Measurements from ENCODE around the gene NKX2-8.

- TF ChIP-seq CTCF (IDR thresholded peaks at IDR 0.05) (no peak), POLR2A (IDR thresholded peaks at IDR 0.05) (no peak), EP300 (IDR thresholded peaks at IDR 0.05) (no peak), POLR2AphosphoS5 (IDR thresholded peaks at IDR 0.05) (no peak)
These were observed 12.3 kb downstream of the NKX2-8 start for GRCh38 chr14:36570065-36570464.

Measured in stomach (tissue), 4 donors.